Gastrocnemius medialis (tissue), 4 donors: ENCODE results near the gene ASMTL. TPM values are rescaled to one million over a fixed set of nuclear protein-coding genes. Genes with fewer than 3 reads are reported as not detected.
A peak's percentile ranks its signal among the peaks of the same experiment; 100 is the strongest.

Source experiments
- ATAC-seq, 2 donors: fragments of 150-250 bp; one replicate each; pipeline ENCODE4 v1.9.1; 2016
- DNase-seq, 2 donors: peaks; one replicate each; pipeline ENCODE4 v3.0.0-alpha.2; 2019
- H3K27ac ChIP-seq, 4 donors: fragments of 200-600 bp; sonication (generic); 1 replicate in 1 of 4; 2 replicates in 3 of 4; pipeline ENCODE4 v1.5.1; 2016 to 2018; ENCODE audit warnings: mild to moderate bottlenecking in 2 of 4, moderate library complexity in 1 of 4
- H3K27me3 ChIP-seq, 3 donors: fragments of 200-600 bp; sonication (generic) in 2 of 3; 1 replicate in 1 of 3; 2 replicates in 2 of 3; pipeline versions ENCODE4 v1.5.1 to v1.6.0; 2016 to 2019; ENCODE audit warnings: mild to moderate bottlenecking in 1 of 3, moderate library complexity in 1 of 3
- H3K36me3 ChIP-seq, 2 donors: fragments of 200-600 bp; sonication (generic) in 1 of 2; one replicate each; pipeline ENCODE4 v1.5.1; 2017 to 2018
- H3K4me1 ChIP-seq, 2 donors: fragments of 200-600 bp; sonication (generic) in 1 of 2; one replicate each; pipeline ENCODE4 v1.5.1; 2016 to 2017; ENCODE audit warnings: mild to moderate bottlenecking in 2 of 2
- H3K4me3 ChIP-seq, 4 donors: fragments of 200-600 bp; sonication (generic) in 3 of 4; 1 replicate in 1 of 4; 2 replicates in 3 of 4; pipeline ENCODE4 v1.5.1; 2016 to 2019; ENCODE audit warnings: mild to moderate bottlenecking in 2 of 4
- H3K9me3 ChIP-seq, 3 donors: fragments of 200-600 bp; sonication (generic) in 2 of 3; 1 replicate in 1 of 3; 2 replicates in 2 of 3; pipeline ENCODE4 v1.5.1; 2016 to 2019
- POLR2A ChIP-seq, 2 donors: fragments of 450-650 bp; IDR thresholded peaks; one replicate each; pipeline ENCODE4 v1.6.1; 2017; ENCODE audit warnings: antibody characterized with exemption in 2 of 2, mild to moderate bottlenecking in 2 of 2, moderate library complexity in 2 of 2
- in situ Hi-C, 4 donors: fragments of 200-750 bp; cut with MboI; loops; one replicate each; pipeline versions ENCODE4 v1.15.0 to v1.8.0; 2017; ENCODE audit warnings: low sequenced_read_pairs in 4 of 4
- intact Hi-C: fragments of 100-400 bp; cut with DNase I; formaldehyde crosslinking; loops from one replicate; pipeline ENCODE4 v1.15.1; 2023; ENCODE audit warnings: low total_unique reads
- total RNA-seq, 4 donors: library from RNA; depleted of rRNA; stranded (reverse); fragments of >200 nt; gene quantifications; one replicate each; pipeline versions ENCODE4 v1.1.0 to v1.2.3, GENCODE V29; 2016
- TF ChIP-seq, protein P1 (sequence below), 5 experiments: fragments of 450-650 bp in 3 of 5; fragments of 200-600 bp in 2 of 5; sonication (generic) in 2 of 5; IDR thresholded peaks in 4 of 5; conservative IDR thresholded peaks in 1 of 5; 1 replicate in 4 of 5; 2 replicates in 1 of 5; pipeline ENCODE4 v1.5.1; 2016 to 2019; ENCODE audit warnings: antibody characterized with exemption in 5 of 5, mild to moderate bottlenecking in 3 of 5, moderate library complexity in 3 of 5

The ASMTL gene
- total RNA-seq, 4 donors from 2014 or later, result 13.6 to 19.5 (median 13.9) TPM

DNA sequence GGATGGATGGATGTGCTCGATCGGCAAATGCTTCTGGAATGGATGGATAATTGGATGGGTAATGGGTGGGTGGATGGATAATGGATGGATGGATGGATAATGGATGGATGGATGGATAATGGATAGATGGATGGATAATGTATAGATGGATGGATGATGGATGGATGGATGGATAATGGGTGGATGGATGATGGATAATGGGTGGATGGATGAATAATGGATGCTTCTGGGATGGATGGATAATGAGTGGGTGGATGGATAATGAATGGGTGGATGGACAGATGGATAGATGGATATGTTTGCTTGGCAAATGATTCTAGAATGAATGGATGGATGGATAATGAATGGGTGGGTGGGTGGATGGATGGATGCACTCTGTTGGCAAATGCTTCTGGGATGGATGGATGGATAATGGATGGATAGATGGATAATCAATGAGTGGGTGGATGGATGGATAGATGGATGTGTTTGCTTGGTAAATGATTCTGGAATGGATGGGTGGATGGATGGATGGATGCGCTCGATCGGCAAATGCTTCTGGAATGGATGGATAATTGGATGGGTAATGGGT is 57.0 kb downstream of the ASMTL start:
- Histone ChIP-seq H3K27ac (no peak overlapping the region), H3K36me3 (peaks cover 0 to 18% of the 10 kb centered on the region in 2 donors), H3K27me3 (no peaks in the 10 kb centered on the region), H3K4me1 (peaks cover 13 to 24% of the 10 kb centered on the region in 2 donors), H3K4me3 (no peak overlapping the region), H3K9me3 (no peaks in the 10 kb centered on the region)
- no peak for DNase-seq
- in situ Hi-C loops (loop anchor here in 1 of 4 donors (10.0 kb wide), 1 partner anchor 59 kb away; the partner anchor contains the start of gene ASMTL), intact Hi-C loops (loop anchor here (10.0 kb wide), 2 partner anchors 401 to 1209 kb away; no protein-coding TSS in a partner anchor)
- no peak for ATAC-seq
- TF ChIP-seq, protein P1, sequence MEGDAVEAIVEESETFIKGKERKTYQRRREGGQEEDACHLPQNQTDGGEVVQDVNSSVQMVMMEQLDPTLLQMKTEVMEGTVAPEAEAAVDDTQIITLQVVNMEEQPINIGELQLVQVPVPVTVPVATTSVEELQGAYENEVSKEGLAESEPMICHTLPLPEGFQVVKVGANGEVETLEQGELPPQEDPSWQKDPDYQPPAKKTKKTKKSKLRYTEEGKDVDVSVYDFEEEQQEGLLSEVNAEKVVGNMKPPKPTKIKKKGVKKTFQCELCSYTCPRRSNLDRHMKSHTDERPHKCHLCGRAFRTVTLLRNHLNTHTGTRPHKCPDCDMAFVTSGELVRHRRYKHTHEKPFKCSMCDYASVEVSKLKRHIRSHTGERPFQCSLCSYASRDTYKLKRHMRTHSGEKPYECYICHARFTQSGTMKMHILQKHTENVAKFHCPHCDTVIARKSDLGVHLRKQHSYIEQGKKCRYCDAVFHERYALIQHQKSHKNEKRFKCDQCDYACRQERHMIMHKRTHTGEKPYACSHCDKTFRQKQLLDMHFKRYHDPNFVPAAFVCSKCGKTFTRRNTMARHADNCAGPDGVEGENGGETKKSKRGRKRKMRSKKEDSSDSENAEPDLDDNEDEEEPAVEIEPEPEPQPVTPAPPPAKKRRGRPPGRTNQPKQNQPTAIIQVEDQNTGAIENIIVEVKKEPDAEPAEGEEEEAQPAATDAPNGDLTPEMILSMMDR (IDR thresholded peaks at IDR 0.05 in 4 of 5, conservative IDR thresholded peaks at IDR 0.05 in 1 of 5), result no peak
- no peak for TF ChIP-seq POLR2A (IDR thresholded peaks at IDR 0.05)

- intact Hi-C loops, result loop anchor here (5.0 to 10.0 kb wide), 3 partner anchors 400 to 1210 kb away; partner anchors contain the start of gene PPP2R3B
- Histone ChIP-seq H3K27ac (peak overlapping the region; percentile 98 to 100 (median 98)), H3K9me3 (no peaks in the 10 kb centered on the region), H3K4me3 (peak overlapping the region in 1 of 4 donors; percentile 24), H3K27me3 (no peaks in the 10 kb centered on the region), H3K36me3 (peaks cover 0 to 23% of the 10 kb centered on the region in 2 donors), H3K4me1 (peaks cover 21 to 32% of the 10 kb centered on the region in 2 donors)
- ATAC-seq (no peak), DNase-seq (peak in 1 of 2 donors; percentile 12)
- in situ Hi-C loops, result loop anchor here in 1 of 4 donors (10.0 kb wide), 1 partner anchor 60 kb away; the partner anchor contains the start of gene ASMTL
- no peak for TF ChIP-seq POLR2A (IDR thresholded peaks at IDR 0.05)
- TF ChIP-seq, protein P1 (IDR thresholded peaks at IDR 0.05 in 4 of 5, conservative IDR thresholded peaks at IDR 0.05 in 1 of 5), result no peak
Measured at GRCh38 chrX:1394731-1395501, 57.8 kb downstream of the ASMTL start.

GRCh38 chrX:1393871-1394615 is 58.7 kb downstream of the ASMTL start:
- Histone ChIP-seq H3K36me3 (peaks cover 2 to 30% of the 10 kb centered on the region in 2 donors), H3K9me3 (no peaks in the 10 kb centered on the region), H3K27me3 (no peaks in the 10 kb centered on the region), H3K27ac (peak overlapping the region; percentile 98 to 100 (median 98)), H3K4me3 (peak overlapping the region; percentile 24 to 100 (median 98)), H3K4me1 (peaks cover 27 to 41% of the 10 kb centered on the region in 2 donors)
- intact Hi-C loops (loop anchor here (2.0 to 10.0 kb wide), 5 partner anchors 399 to 1297 kb away; partner anchors contain the start of genes CD99 and PPP2R3B), in situ Hi-C loops (loop anchor here in 1 of 4 donors (10.0 kb wide), 1 partner anchor 61 kb away; the partner anchor contains the start of gene ASMTL)
- TF ChIP-seq, protein P1 (IDR thresholded peaks at IDR 0.05 in 4 of 5, conservative IDR thresholded peaks at IDR 0.05 in 1 of 5), result no peak
- ATAC-seq, result no peak
- peak in 1 of 2 donors; percentile 8 for DNase-seq

GRCh38 chrX:1392376-1393068 is 60.2 kb downstream of the ASMTL start:
- ATAC-seq (peak; percentile 70 to 72), DNase-seq (peak; percentile 66 to 69)
- Histone ChIP-seq H3K4me1 (peaks cover 38 to 55% of the 10 kb centered on the region in 2 donors), H3K27ac (peak overlapping the region; percentile 98 to 100 (median 98)), H3K4me3 (peak overlapping the region; percentile 86 to 100 (median 98)), H3K36me3 (peaks cover 2 to 45% of the 10 kb centered on the region in 2 donors), H3K9me3 (no peaks in the 10 kb centered on the region), H3K27me3 (no peaks in the 10 kb centered on the region)
- intact Hi-C loops (loop anchor here (1.0 to 10.0 kb wide), 7 partner anchors 61 to 1298 kb away; partner anchors contain the start of genes AKAP17A, CD99 and PPP2R3B), in situ Hi-C loops (loop anchor here in 1 of 4 donors (10.0 kb wide), 1 partner anchor 62 kb away; the partner anchor contains the start of gene ASMTL)
- TF ChIP-seq, protein P1 (IDR thresholded peaks at IDR 0.05 in 4 of 5, conservative IDR thresholded peaks at IDR 0.05 in 1 of 5), result no peak
- peak; percentile 28 to 70 for TF ChIP-seq POLR2A (IDR thresholded peaks at IDR 0.05)
